Measurements from ENCODE around the gene PHF23. TPM values are rescaled to one million over a fixed set of nuclear protein-coding genes. Genes with fewer than 3 reads are reported as not detected.

Gene PHF23
- total and polyA plus RNA-seq, 9 of the 15 experiments (the other 6 are each of a cell fraction or from before 2014, with no cell fraction given), result 7.4 to 87.5 (median 33.7) TPM

DNA sequence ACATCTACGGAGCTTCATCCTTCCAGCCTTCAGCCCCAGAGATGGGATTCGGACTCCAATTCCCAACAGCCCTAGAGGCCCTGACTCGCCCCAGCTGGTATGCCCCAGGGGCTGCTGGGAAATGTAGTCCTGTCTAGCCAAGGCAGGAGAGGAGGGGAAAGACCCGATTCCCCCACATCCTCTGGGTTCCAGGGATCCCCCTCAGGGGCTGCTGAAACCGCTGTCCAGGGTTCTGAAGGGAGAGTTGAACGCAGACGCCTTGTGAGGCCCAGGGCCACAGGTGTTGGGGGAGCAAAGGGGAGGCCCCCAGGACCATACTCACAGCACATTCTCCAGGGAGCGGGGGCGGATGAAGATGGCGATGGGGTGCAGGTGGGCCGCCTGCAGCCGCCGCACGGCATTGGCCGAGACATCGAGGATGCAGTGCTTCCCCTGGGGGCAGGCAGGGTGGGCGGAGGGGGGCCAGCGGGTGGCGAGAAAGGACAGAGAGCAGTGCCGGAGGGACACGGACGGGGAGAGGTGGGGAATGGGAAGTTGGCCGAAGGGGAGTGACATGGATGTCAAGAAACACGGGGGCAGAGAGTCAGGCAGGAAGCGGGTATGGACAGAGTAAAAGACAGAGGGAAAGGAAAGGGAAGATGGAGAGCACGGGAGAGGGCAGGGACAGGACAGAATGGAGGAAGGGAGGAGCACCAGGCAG lies 47.5 kb downstream of the PHF23 start (continued):
- TF ChIP-seq AFF1 (IDR thresholded peaks at IDR 0.05; ENCODE audit: low read depth in 1 of 2, partially characterized antibody in 2 of 2) (peak in 1 of 2 experiments; percentile 96), RUNX1 (IDR thresholded peaks at IDR 0.05; ENCODE audit: low read depth) (no peak), GABPB2 (CRISPR knock-in tag; conservative IDR thresholded peaks at IDR 0.05) (no peak), NFE2L1 (tag; IDR thresholded peaks at IDR 0.05; ENCODE audit: borderline replicate concordance, low read depth) (no peak), REST (IDR thresholded peaks at IDR 0.05; ENCODE audit: borderline replicate concordance) (peak; percentile 81), REST (CRISPR knock-in tag; IDR thresholded peaks at IDR 0.05; ENCODE audit: low read depth) (no peak), ZNF197 (CRISPR knock-in tag; IDR thresholded peaks at IDR 0.05; ENCODE audit: low read depth) (no peak), NELFE (IDR thresholded peaks at IDR 0.05; ENCODE audit: insufficient read depth, insufficient read length) (no peak), RBM25 (IDR thresholded peaks at IDR 0.05; ENCODE audit: low read depth, low read length, severe bottlenecking) (no peak), SFPQ (IDR thresholded peaks at IDR 0.05; ENCODE audit: low read depth, low read length) (no peak), ETS1 (conservative IDR thresholded peaks at IDR 0.05; ENCODE audit: control insufficient read depth, low read depth, low read length) (peak; percentile 98)

Measured in K562 (cell line).